ENCODE data around the gene PSMA4. TPM values are rescaled to one million over a fixed set of nuclear protein-coding genes. Genes with fewer than 3 reads are reported as not detected.
"Not testable (repeated sequence)": the region's sequence is repeated elsewhere in the genome, so short reads cannot be mapped to it uniquely, and the experiment has no call there.

PSMA4 gene
- total RNA-seq, 1 donor from 2014 or later = 595 TPM

DNA sequence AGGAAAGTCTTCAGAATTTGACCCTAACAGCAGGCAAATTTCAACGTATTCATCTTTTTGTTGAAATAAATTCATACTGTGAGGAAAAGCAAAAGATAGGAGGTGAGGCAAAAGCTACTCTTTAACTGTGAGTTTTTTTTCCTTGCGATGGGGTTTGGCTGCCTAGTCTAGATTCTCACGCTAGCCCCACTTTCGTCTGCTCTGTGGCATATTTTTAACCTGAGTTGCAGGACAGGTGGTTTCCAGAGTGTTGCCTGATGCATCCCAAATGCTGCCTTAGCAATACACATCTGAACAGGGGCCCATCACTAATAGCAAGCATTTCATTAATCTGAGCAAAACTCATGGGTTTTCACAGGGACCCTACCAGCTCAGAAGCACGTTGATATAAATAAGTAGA, 11.7 kb downstream of the PSMA4 start:
- Mint-ChIP-seq H3K9me3 (no peaks in the 10 kb centered on the region), H3K27ac (no peak overlapping the region), H3K4me3 (no peak overlapping the region), H3K36me3 (peaks cover 13% of the 10 kb centered on the region), H3K27me3 (ENCODE audit: insufficient read depth, low read depth) (no peaks in the 10 kb centered on the region), H3K4me1 (no peaks in the 10 kb centered on the region)
- H3K36me3 ChIP-seq = peaks cover 11% of the 10 kb centered on the region
- H3K9me3 ChIP-seq (ENCODE audit: low read depth) = no peaks in the 10 kb centered on the region
- no peak for TF ChIP-seq EZH2 (IDR thresholded peaks at IDR 0.05)
- TF ChIP-seq EZH2phosphoT487 (IDR thresholded peaks at IDR 0.05) = no peak
- TF ChIP-seq, protein P1, sequence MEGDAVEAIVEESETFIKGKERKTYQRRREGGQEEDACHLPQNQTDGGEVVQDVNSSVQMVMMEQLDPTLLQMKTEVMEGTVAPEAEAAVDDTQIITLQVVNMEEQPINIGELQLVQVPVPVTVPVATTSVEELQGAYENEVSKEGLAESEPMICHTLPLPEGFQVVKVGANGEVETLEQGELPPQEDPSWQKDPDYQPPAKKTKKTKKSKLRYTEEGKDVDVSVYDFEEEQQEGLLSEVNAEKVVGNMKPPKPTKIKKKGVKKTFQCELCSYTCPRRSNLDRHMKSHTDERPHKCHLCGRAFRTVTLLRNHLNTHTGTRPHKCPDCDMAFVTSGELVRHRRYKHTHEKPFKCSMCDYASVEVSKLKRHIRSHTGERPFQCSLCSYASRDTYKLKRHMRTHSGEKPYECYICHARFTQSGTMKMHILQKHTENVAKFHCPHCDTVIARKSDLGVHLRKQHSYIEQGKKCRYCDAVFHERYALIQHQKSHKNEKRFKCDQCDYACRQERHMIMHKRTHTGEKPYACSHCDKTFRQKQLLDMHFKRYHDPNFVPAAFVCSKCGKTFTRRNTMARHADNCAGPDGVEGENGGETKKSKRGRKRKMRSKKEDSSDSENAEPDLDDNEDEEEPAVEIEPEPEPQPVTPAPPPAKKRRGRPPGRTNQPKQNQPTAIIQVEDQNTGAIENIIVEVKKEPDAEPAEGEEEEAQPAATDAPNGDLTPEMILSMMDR (IDR thresholded peaks at IDR 0.05) = no peak
- no peak overlapping the region for H3K27ac ChIP-seq
- H3K79me2 ChIP-seq (ENCODE audit: low read depth) = no peaks in the 10 kb centered on the region
- no peaks in the 10 kb centered on the region for H3K4me1 ChIP-seq
- H3K4me2 ChIP-seq = no peak overlapping the region
- no peak overlapping the region for H3K9ac ChIP-seq
- peaks cover 15% of the 10 kb centered on the region for H3F3A ChIP-seq (ENCODE audit: low read depth)
- no peak for DNase-seq (ENCODE audit: low spot score)
- H2AFZ ChIP-seq (replicated peaks) = no peak overlapping the region
- H3K27me3 ChIP-seq = no peaks in the 10 kb centered on the region
- no peaks in the 10 kb centered on the region for H4K20me1 ChIP-seq (ENCODE audit: low read depth)
- no peak overlapping the region for H3K4me3 ChIP-seq

GRCh38 chr15:78552597-78552996, 12.4 kb downstream of the PSMA4 start:
- H3K4me3 Mint-ChIP-seq = no peak overlapping the region
- no peak for DNase-seq (ENCODE audit: low spot score)
- H3K27me3 Mint-ChIP-seq (ENCODE audit: insufficient read depth, low read depth) = peaks cover 2% of the 10 kb centered on the region
- Histone ChIP-seq H2AFZ (replicated peaks) (no peak overlapping the region), H3K27me3 (no peaks in the 10 kb centered on the region), H3K36me3 (peaks cover 11% of the 10 kb centered on the region), H3F3A (ENCODE audit: low read depth) (peaks cover 15% of the 10 kb centered on the region), H3K4me3 (no peak overlapping the region), H3K27ac (no peak overlapping the region), H3K4me2 (no peak overlapping the region), H3K9ac (no peak overlapping the region), H3K79me2 (ENCODE audit: low read depth) (no peaks in the 10 kb centered on the region), H3K4me1 (no peaks in the 10 kb centered on the region), H3K9me3 (ENCODE audit: low read depth) (no peaks in the 10 kb centered on the region), H4K20me1 (ENCODE audit: low read depth) (no peaks in the 10 kb centered on the region)
- no peaks in the 10 kb centered on the region for H3K9me3 Mint-ChIP-seq
- no peak overlapping the region for H3K27ac Mint-ChIP-seq
- peaks cover 10% of the 10 kb centered on the region for H3K36me3 Mint-ChIP-seq
- no peaks in the 10 kb centered on the region for H3K4me1 Mint-ChIP-seq
- TF ChIP-seq EZH2 (IDR thresholded peaks at IDR 0.05) (no peak), EZH2phosphoT487 (IDR thresholded peaks at IDR 0.05) (no peak)
- TF ChIP-seq, protein P1 (IDR thresholded peaks at IDR 0.05) = no peak

- not testable (repeated sequence) for H3F3A ChIP-seq (ENCODE audit: low read depth); H3K9me3 Mint-ChIP-seq; H3K36me3 ChIP-seq; H3K4me3 ChIP-seq; H3K9ac ChIP-seq; H3K27me3 Mint-ChIP-seq (ENCODE audit: insufficient read depth, low read depth); H3K79me2 ChIP-seq (ENCODE audit: low read depth); H2AFZ ChIP-seq (replicated peaks); H3K4me1 Mint-ChIP-seq; H3K4me3 Mint-ChIP-seq; H4K20me1 ChIP-seq (ENCODE audit: low read depth); H3K36me3 Mint-ChIP-seq; H3K9me3 ChIP-seq (ENCODE audit: low read depth); H3K4me1 ChIP-seq; H3K27ac ChIP-seq; DNase-seq (ENCODE audit: low spot score); H3K4me2 ChIP-seq; H3K27ac Mint-ChIP-seq
- peaks cover 11% of the 10 kb centered on the region for H3K27me3 ChIP-seq
Observed at GRCh38 chr15:78560201-78560600, 20.0 kb downstream of the PSMA4 start.

- no peak overlapping the region for H3K27ac ChIP-seq
- H3K9ac ChIP-seq = no peak overlapping the region
- H3F3A ChIP-seq (ENCODE audit: low read depth) = peaks cover 12% of the 10 kb centered on the region
- peaks cover 11% of the 10 kb centered on the region for H3K27me3 ChIP-seq
- TF ChIP-seq EZH2 (IDR thresholded peaks at IDR 0.05) (no peak), EZH2phosphoT487 (IDR thresholded peaks at IDR 0.05) (no peak)
- TF ChIP-seq, protein P1 (IDR thresholded peaks at IDR 0.05) = no peak
- H3K27ac Mint-ChIP-seq = no peak overlapping the region
- H3K4me2 ChIP-seq = no peak overlapping the region
- peaks cover 7% of the 10 kb centered on the region for H3K4me1 ChIP-seq
- H3K9me3 ChIP-seq (ENCODE audit: low read depth) = no peaks in the 10 kb centered on the region
- H3K4me3 ChIP-seq = no peak overlapping the region
- H3K9me3 Mint-ChIP-seq = no peaks in the 10 kb centered on the region
- no peaks in the 10 kb centered on the region for H4K20me1 ChIP-seq (ENCODE audit: low read depth)
- peaks cover 10% of the 10 kb centered on the region for H3K4me1 Mint-ChIP-seq
- peaks cover 6% of the 10 kb centered on the region for H3K79me2 ChIP-seq (ENCODE audit: low read depth)
- H2AFZ ChIP-seq (replicated peaks) = no peak overlapping the region
- H3K36me3 ChIP-seq = no peaks in the 10 kb centered on the region
- no peak for DNase-seq (ENCODE audit: low spot score)
- peaks cover 10% of the 10 kb centered on the region for H3K27me3 Mint-ChIP-seq (ENCODE audit: insufficient read depth, low read depth)
- no peak overlapping the region for H3K4me3 Mint-ChIP-seq
- H3K36me3 Mint-ChIP-seq = no peaks in the 10 kb centered on the region
Observed at GRCh38 chr15:78561490-78561889, 21.2 kb downstream of the PSMA4 start.

Measured in neural progenitor cell (in vitro differentiated cells).